Activated CD4-positive, alpha-beta T cell treated with anti-CD3 and anti-CD28 coated beads, Interleukin-2, amount 50 U/mL, for 16 hours (primary cell): ENCODE results near the gene PLD3.

Experiments used
- DNase-seq: peaks from one replicate; pipeline ENCODE4 v3.0.0-alpha.2; 2020

PLD3 gene

GRCh38 chr19:40335101-40335500 lies 13.4 kb upstream of the PLD3 start:
- DNase-seq = no peak

- no peak for DNase-seq
These were observed 12.5 kb upstream of the PLD3 start for GRCh38 chr19:40335855-40336600.

DNA sequence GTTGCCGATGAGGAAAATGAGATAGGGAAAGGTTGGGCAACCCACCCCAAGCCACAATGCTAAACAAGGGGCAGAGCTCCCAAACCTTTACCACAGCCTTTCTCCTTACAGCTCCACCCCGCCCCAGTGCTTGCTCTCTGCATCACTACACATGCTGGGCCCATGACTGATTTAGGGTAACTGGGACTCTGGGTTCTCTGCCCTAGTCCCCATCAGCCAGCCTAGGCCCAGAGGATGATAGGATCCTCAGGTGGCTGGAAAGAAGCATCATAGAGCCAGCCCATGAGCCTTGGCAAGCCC lies 11.9 kb upstream of the PLD3 start:
- no peak for DNase-seq

GRCh38 chr19:40337107-40337506 lies 11.4 kb upstream of the PLD3 start:
- DNase-seq = no peak

DNA sequence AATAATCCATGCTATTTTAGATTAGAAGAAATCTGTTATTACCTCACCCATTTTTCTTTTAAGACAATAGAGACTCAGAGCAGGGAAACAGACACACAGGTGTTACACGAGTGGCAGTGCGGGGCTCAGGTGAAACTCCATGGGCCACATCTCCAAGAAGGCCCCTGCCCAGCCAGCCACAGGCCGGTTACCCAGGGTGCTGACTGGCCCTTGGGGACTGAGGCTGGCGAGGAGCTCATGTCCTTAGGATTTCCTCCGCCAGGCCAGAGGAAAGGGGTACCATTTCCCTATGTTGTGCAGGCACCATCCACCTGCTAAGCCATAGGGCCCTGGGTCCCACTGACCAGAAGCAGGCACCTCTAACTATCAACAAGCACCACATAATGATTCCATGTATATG lies 10.9 kb upstream of the PLD3 start:
- DNase-seq = no peak

DNA sequence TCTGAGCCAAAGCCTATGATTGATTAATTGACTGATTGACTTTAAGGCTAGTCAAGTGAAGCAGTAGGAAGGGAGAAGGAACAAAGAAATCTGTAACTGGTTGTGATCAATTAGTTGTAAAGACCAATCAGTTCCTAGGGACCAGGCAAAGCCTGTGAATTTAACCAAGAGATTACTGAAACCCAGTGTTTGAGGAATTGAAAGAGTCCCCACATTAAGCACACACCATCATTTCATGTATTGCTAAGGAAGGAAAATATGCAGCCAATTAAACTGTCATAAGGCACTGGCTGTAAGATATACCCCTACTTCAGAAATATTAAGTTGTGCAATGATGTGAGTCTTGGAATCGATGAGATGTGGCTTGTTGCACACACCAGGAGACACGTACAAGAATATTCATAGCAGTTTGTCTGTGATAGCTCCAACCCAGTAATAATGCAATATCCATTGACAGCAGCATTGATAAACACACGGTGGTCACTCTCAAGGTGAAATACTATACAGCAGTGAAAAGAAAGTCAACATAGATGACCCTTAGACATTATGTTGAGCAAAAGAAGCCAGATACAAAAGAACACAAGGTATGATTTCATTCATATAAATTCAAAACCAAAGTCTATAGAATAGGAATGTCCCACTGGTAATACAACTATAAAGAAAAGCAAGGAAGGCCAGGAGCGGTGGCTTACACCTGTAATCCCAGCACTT lies 9.3 kb upstream of the PLD3 start:
- no peak for DNase-seq

- no peak for DNase-seq
These were observed 6.7 kb upstream of the PLD3 start for GRCh38 chr19:40341601-40342482.

- DNase-seq = no peak
These were observed 5.7 kb upstream of the PLD3 start for GRCh38 chr19:40342644-40343311.

GRCh38 chr19:40344422-40344821 lies 4.1 kb upstream of the PLD3 start:
- DNase-seq = no peak

DNA sequence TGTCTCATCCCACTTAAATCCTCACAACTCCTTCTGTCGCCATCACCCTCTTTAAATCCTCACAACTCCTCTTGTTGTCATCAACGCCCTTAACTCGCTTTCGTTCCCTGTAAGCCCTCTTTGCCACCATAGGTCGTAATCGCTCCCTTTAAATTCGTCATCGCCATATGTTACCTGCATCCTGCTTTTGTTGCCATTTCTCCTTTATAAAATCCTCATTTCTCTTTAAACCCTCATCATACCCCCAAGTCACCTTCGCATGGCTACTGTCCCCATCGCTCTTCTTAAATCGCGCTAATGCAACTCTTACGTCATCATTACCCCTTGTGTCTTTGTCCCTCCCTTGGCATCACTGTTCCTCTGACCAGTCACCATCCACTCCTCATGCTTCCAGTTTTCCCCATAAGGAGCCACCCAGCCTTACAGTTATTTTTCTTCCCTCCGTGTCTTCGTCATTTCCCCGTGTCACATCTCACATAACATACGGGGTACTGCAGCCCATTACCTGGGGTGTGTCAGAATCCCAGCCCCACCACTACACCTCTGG lies 539 bp downstream of the PLD3 start:
- peak; percentile 13 for DNase-seq

DNA sequence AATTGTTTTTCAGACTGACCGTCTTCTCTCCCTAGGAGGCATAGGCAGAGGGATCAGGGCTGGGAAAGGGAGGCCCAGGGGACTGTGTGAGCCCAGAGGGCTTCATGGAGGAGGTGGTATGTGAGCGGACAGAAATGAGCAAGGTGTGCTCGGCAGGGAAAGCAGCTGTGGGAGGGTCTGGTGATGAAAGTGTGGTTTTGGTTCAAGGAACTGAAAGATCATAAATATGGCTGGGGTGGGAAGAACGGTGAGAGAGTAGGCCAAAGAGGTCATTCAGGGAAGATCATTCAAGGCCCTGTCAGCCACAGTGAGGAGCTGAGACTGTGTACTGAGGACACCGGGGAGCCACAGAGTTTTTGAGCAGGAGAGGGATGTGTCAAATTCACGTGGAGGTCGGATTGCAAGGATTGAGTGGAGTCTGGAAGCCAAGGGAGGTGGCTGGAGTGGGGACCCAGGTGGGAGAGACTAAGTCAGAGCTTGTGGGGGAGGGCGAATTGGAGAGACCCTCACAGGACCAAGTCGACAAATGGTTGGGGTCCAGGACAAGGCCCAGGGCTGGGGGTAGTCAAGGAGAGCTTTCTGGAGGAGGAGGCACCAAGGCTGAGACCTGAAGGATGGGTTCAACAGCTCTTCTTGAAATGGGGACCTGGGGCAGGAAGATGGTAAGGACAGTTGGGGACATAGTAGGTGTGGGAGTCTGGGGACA lies 7.6 kb downstream of the PLD3 start:
- DNase-seq = no peak

- DNase-seq = no peak
These were observed 8.4 kb downstream of the PLD3 start for GRCh38 chr19:40356681-40357595.

- DNase-seq = no peak
These were observed 9.1 kb downstream of the PLD3 start for GRCh38 chr19:40357640-40358039.

GRCh38 chr19:40358773-40359172 lies 10.3 kb downstream of the PLD3 start:
- DNase-seq = no peak

DNA sequence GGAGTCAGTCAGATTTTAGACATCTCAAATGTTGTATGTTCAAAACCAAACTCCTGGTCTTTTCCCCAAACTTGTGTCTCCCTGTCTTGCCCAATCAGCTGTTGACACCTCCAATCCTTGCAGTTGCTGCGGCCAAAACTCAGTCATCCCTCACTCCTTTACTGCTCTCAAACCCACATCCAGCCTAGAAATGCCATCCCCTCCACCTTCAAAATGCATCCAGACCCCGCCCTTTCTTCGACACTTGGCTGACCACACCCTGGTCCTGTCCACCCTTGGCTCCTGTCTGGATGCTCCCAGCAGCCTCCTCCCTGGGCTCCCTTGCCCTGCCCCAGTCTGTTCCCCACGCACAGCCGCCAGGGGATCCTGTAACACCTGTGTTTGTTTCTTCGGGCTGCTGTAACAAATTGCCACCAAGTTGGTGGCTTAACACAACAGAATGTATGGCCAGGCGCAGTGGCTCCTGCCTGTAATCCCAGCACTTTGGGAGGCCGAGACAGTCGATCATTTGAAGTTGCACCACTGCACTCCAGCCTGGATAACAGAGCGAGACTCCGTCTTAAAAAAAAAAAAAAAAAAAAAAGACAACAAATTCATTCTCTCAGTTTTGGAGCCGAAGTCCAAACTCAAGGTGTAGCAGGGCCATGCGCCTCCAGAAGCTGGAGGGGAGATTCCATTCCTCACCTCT lies 11.7 kb downstream of the PLD3 start:
- no peak for DNase-seq

DNA sequence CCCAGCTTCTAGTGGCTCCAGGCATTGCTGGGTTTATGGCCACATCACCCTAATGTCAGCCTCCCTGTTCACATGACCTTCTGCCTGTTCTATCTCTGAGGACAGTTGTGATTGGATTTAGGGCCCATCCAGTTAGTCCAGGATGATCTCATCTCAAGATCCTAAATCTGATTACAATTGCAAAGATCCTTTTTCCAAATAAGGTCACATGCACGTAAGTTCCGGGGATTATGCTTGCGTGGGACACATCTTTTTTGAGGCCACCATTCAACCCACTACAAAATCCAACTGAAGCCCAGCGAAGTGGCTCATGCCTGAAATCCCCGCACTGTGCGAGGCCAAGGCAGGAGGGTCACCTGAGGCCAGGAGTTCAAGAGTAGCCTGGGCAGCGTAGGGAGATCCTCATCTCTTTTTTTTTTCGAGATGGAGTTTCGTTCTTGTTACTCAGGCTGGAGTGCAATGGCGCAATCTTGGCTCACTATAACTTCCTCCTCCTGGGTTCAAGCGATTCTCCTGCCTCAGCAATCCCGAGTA lies 12.3 kb downstream of the PLD3 start:
- DNase-seq = no peak

- DNase-seq = no peak
These were observed 13.7 kb downstream of the PLD3 start for GRCh38 chr19:40362160-40362559.

DNA sequence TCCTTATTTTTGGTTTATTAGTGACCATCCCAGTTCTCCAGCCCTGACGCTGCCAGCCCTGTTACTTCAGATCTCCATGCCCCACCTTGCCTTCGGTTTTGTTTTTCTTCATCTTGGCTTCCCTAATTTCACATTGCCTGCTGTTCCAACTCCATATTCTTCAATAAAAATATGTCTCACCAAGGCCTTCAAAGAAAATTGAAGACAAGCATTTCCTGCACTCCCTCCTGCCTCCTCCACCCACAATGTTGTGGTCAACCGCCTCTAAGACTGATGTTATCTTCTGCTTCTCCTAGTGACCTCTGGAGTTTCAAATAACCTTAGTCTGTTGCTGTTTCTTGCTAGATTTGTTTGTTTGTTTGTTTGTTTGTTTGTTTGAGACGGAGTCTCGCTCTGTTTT lies 14.6 kb downstream of the PLD3 start:
- DNase-seq = peak; percentile 27

GRCh38 chr19:40365010-40365409 lies 16.5 kb downstream of the PLD3 start:
- DNase-seq = no peak
